OCI-LY1 (cell line): ENCODE data around the gene FNDC3A.

ENCODE experiments used
- H2AFZ ChIP-seq: fragments of 200-600 bp; sonication (generic), shearing (Covaris generic); 2 replicates; pipeline ENCODE4 v1.6.0; 2014; ENCODE audit warnings: antibody characterized with exemption, mild to moderate bottlenecking, low read length
- H3F3A ChIP-seq: fragments of 200-600 bp; sonication (generic), shearing (Covaris generic); 2 replicates; pipeline ENCODE4 v1.6.0; 2014; ENCODE audit warnings: mild to moderate bottlenecking, antibody characterized with exemption, low read length, moderate library complexity; ENCODE audit not compliant: insufficient read depth
- H3K27ac ChIP-seq: fragments of 200-600 bp; sonication (generic); 2 replicates; pipeline ENCODE4 v1.5.1; 2014; ENCODE audit warnings: low read length, mixed run types, mild to moderate bottlenecking, low read depth; ENCODE audit not compliant: poor library complexity, severe bottlenecking
- H3K27me3 ChIP-seq: fragments of 200-600 bp; sonication (generic); 2 replicates; pipeline ENCODE4 v1.6.0; 2014; ENCODE audit warnings: antibody characterized with exemption, mild to moderate bottlenecking, low read length, moderate library complexity; ENCODE audit not compliant: insufficient read depth
- H3K36me3 ChIP-seq: fragments of 200-600 bp; sonication (generic); 2 replicates; pipeline ENCODE4 v1.6.1; 2014; ENCODE audit warnings: mild to moderate bottlenecking, antibody characterized with exemption, low read length, moderate library complexity, mixed read lengths; ENCODE audit not compliant: insufficient read depth
- H3K4me1 ChIP-seq: fragments of 200-600 bp; sonication (generic); 2 replicates; pipeline ENCODE4 v1.5.1; 2014; ENCODE audit warnings: mild to moderate bottlenecking, low read length, moderate library complexity; ENCODE audit not compliant: insufficient read depth, severe bottlenecking
- H3K4me2 ChIP-seq: fragments of 200-600 bp; sonication (generic), shearing (Covaris generic); 2 replicates; pipeline ENCODE4 v1.6.1; 2014; ENCODE audit warnings: low read length
- H3K4me3 ChIP-seq: fragments of 200-600 bp; sonication (generic); 2 replicates; pipeline ENCODE4 v1.5.1; 2014; ENCODE audit warnings: low read length, low read depth, mild to moderate bottlenecking, mixed read lengths; ENCODE audit not compliant: poor library complexity, severe bottlenecking
- H3K79me2 ChIP-seq: fragments of 200-600 bp; shearing (Covaris generic); 2 replicates; pipeline ENCODE4 v1.6.1; 2016; ENCODE audit warnings: mixed run types, low read length, mixed read lengths; ENCODE audit not compliant: insufficient read depth
- H3K9ac ChIP-seq: fragments of 200-600 bp; sonication (generic), shearing (Covaris generic); 2 replicates; pipeline ENCODE4 v1.6.1; 2014; ENCODE audit warnings: mild to moderate bottlenecking, low read length, mixed read lengths
- H3K9me2 ChIP-seq: fragments of 200-600 bp; sonication (generic), shearing (Covaris generic); 2 replicates; pipeline ENCODE4 v1.6.1; 2014; ENCODE audit warnings: low read depth, mild to moderate bottlenecking, low read length, mixed read lengths
- H3K9me3 ChIP-seq: fragments of 200-600 bp; shearing (Covaris generic); 2 replicates; pipeline ENCODE4 v1.6.1; 2014; ENCODE audit warnings: low read length, mixed read lengths
- H4K20me1 ChIP-seq: fragments of 200-600 bp; sonication (generic), shearing (Covaris generic); 2 replicates; pipeline ENCODE4 v1.6.0; 2016; ENCODE audit warnings: mild to moderate bottlenecking, low read length; ENCODE audit not compliant: insufficient read depth
- CTCF ChIP-seq: fragments of 200-600 bp; sonication (generic), shearing (Covaris generic); IDR thresholded peaks from 2 replicates; pipeline ENCODE4 v1.5.1; 2017; ENCODE audit warnings: mild to moderate bottlenecking, antibody characterized with exemption, low read length, moderate library complexity, mixed read lengths
- EZH2 ChIP-seq: fragments of 200-600 bp; sonication (generic), shearing (Covaris generic); IDR thresholded peaks from 2 replicates; pipeline ENCODE4 v1.8.0; 2017; ENCODE audit warnings: borderline replicate concordance, mixed run types, mild to moderate bottlenecking, antibody characterized with exemption, low read length, moderate library complexity, mixed read lengths

The FNDC3A gene

DNA sequence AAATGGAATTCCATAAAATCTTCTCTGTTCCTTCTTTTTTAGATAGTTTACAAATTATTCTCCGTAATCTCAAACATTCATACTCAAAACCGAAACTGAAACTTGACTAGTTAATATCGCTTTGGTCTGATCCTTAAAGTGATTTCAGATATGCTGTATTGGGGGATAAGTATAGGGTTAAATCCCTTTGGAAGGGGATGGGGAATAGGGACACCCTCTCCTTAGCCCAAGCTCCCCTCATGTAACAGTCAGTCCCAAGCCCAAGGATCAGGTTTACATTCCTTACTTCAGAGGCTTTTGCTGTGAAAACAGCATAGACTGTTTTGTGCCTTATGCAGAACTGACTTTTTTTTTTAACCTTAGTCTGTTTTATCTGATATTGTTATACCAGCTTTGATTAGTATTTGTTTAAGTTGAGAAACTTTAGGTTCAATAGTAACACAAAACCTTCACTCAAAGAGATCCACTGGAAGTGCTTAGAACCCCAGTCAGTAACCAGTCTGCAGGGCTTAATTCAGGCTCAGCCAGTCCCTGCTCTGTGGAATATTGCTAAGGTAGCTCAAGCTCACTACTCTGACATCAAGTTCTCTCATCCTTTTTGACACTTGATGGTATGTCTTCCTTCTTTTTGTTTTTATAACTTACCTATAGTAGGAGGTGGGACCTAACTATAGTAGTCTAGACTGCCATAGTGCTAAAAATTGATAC lies 282.5 kb downstream of the FNDC3A start:
- no peaks in the 10 kb centered on the region for H3K9me3 ChIP-seq
- H3K27me3 ChIP-seq, result no peaks in the 10 kb centered on the region
- no peaks in the 10 kb centered on the region for H3K4me1 ChIP-seq
- no peak overlapping the region for H3K9ac ChIP-seq
- TF ChIP-seq EZH2 (no peak), CTCF (no peak)
- H3F3A ChIP-seq, result no peaks in the 10 kb centered on the region
- H3K4me2 ChIP-seq, result no peak overlapping the region
- no peaks in the 10 kb centered on the region for H3K79me2 ChIP-seq
- H3K36me3 ChIP-seq, result peaks cover 64% of the 10 kb centered on the region
- H2AFZ ChIP-seq, result no peak overlapping the region
- H3K4me3 ChIP-seq, result no peak overlapping the region
- H3K27ac ChIP-seq, result no peak overlapping the region
- H4K20me1 ChIP-seq, result no peaks in the 10 kb centered on the region
- H3K9me2 ChIP-seq, result no peaks in the 10 kb centered on the region
